HepG2 (cell line): ENCODE measurements around the gene ARHGAP10. TPM values are rescaled to one million over a fixed set of nuclear protein-coding genes. Genes with fewer than 3 reads are reported as not detected.

Source experiments
- ATAC-seq: fragments of 200-7000 bp; cut with Tn5 transposase; 3 replicates; pipeline ENCODE4 v1.9.1; 2020; ENCODE audit warnings: mild to moderate bottlenecking, moderate library complexity
- BruUV-seq: library from RNA; stranded (reverse); fragments of 400-500 nt; replicated peaks from 2 replicates; lab custom pipeline; 2021; lab: Mats Ljungman, UMichigan
- CTCF ChIA-PET: fragments of 300-600 bp; formaldehyde crosslinking; extraction: SDS; loops from one replicate; lab custom pipeline; 2021; ENCODE audit warnings: low total read pairs, inconsistent platforms, low intra/inter-chr PET ratio; lab: Yijun Ruan, JAX
- POLR2A ChIA-PET: fragments of 350-600 bp; sonication (Branson Sonifier 250); formaldehyde crosslinking; loops from one replicate; lab custom pipeline; 2020; ENCODE audit warnings: antibody characterized with exemption, inconsistent platforms; lab: Yijun Ruan, JAX
- DNase-seq: peaks from one replicate; pipeline ENCODE4 v3.0.0-alpha.2; 2015; ENCODE audit warnings: low spot score
- FAIRE-seq: peaks from 3 replicates; lab custom pipeline; 2011; peaks lifted over from hg19 to GRCh38; lab: Jason Lieb, UNC
- H2AFZ ChIP-seq: one replicate; pipeline ENCODE4 v1.6.1; 2011; ENCODE audit warnings: low read length, inconsistent platforms
- H3K27ac ChIP-seq: fragments of 300-600 bp; 3 replicates; pipeline ENCODE4 v1.8.0; 2011; ENCODE audit warnings: mixed run types, mild to moderate bottlenecking, mixed read lengths, low read length, inconsistent platforms; ENCODE audit not compliant: insufficient read depth; ENCODE audit errors: extremely low read length
- H3K27me3 ChIP-seq, 2 experiments: fragments of 200-600 bp in 1 of 2; 2 replicates in 1 of 2; 3 replicates in 1 of 2; pipeline versions ENCODE4 v1.6.0 to v1.8.0; 2011; ENCODE audit warnings: low read length in 2 of 2, mild to moderate bottlenecking in 2 of 2, moderate library complexity in 2 of 2, inconsistent platforms in 1 of 2; ENCODE audit not compliant: insufficient read depth in 2 of 2, control insufficient read depth in 1 of 2
- H3K36me3 ChIP-seq, 2 experiments: fragments of 200-600 bp in 1 of 2; replicated peaks in 1 of 2; 2 replicates in 1 of 2; 3 replicates in 1 of 2; pipeline versions ENCODE4 v1.5.1 to v1.8.0; 2011; ENCODE audit warnings: low read length in 2 of 2, inconsistent platforms in 1 of 2; ENCODE audit not compliant: insufficient read depth in 2 of 2, control insufficient read depth in 1 of 2
- H3K4me1 ChIP-seq: 2 replicates; pipeline ENCODE4 v1.5.1; 2012; ENCODE audit warnings: low read length, inconsistent platforms; ENCODE audit not compliant: insufficient read depth
- H3K4me2 ChIP-seq: 2 replicates; pipeline ENCODE4 v1.6.0; 2011; ENCODE audit warnings: low read depth, low read length, inconsistent platforms
- H3K4me3 ChIP-seq, 3 experiments: fragments of 200-600 bp in 1 of 3; sonication (generic), shearing (Covaris generic) in 1 of 3; replicated peaks in 1 of 3; 2 replicates each; pipeline ENCODE4 v1.5.1; 2011 to 2016; ENCODE audit warnings: low read length in 3 of 3, inconsistent platforms in 2 of 3, low read depth in 2 of 3, mild to moderate bottlenecking in 2 of 3, control low read depth in 1 of 3, mixed read lengths in 1 of 3; ENCODE audit not compliant: insufficient read depth in 1 of 3
- H3K79me2 ChIP-seq: one replicate; pipeline ENCODE4 v1.6.1; 2011; ENCODE audit warnings: low read length, inconsistent platforms; ENCODE audit not compliant: insufficient read depth
- H3K9ac ChIP-seq: 2 replicates; pipeline ENCODE4 v1.6.0; 2011; ENCODE audit warnings: mild to moderate bottlenecking, low read depth, low read length, inconsistent platforms; ENCODE audit not compliant: insufficient read depth
- H3K9me3 ChIP-seq: 2 replicates; pipeline ENCODE4 v1.5.1; 2012; ENCODE audit warnings: mild to moderate bottlenecking, low read length
- H4K20me1 ChIP-seq: 2 replicates; pipeline ENCODE4 v1.6.0; 2011; ENCODE audit warnings: inconsistent platforms, mild to moderate bottlenecking, low read length, moderate library complexity; ENCODE audit not compliant: insufficient read depth
- HDAC6 ChIP-seq: fragments of 200-600 bp; sonication (generic); IDR thresholded peaks from 2 replicates; pipeline ENCODE4 v1.7.0; 2017; ENCODE audit warnings: mild to moderate bottlenecking, antibody characterized with exemption, low read length, low read depth
- MED13 ChIP-seq: sonication (generic); formaldehyde crosslinking; IDR thresholded peaks from 2 replicates; pipeline ENCODE4 v1.5.0; 2020; ENCODE audit warnings: missing genetic modification reagents
- NFIB ChIP-seq: sonication (generic); formaldehyde crosslinking; IDR thresholded peaks from 2 replicates; pipeline ENCODE4 v1.9.0; 2021; ENCODE audit warnings: missing genetic modification reagents, mild to moderate bottlenecking, borderline replicate concordance
- RAD21 ChIP-seq: fragments of 450-650 bp; formaldehyde crosslinking; IDR thresholded peaks from 2 replicates; pipeline ENCODE4 v1.5.0; 2020; ENCODE audit warnings: mild to moderate bottlenecking
- SMC3 ChIP-seq: IDR thresholded peaks from 2 replicates; pipeline ENCODE4 v1.6.1; 2011; ENCODE audit warnings: low read length, improper control_type of control experiment
- STAG1 ChIP-seq: sonication (generic); formaldehyde crosslinking; IDR thresholded peaks from 2 replicates; pipeline ENCODE4 v1.4.0; 2020; ENCODE audit warnings: missing genetic modification reagents
- ZNF367 ChIP-seq: sonication (generic); formaldehyde crosslinking; IDR thresholded peaks from 2 replicates; pipeline ENCODE4 v1.4.0; 2020; ENCODE audit warnings: missing genetic modification reagents, borderline replicate concordance
- WGBS: methylation state at CpG from one replicate; pipeline ENCODE4 v1.1.6; 2017; ENCODE audit warnings: low lambda C conversion rate; 5-methylcytosine and 5-hydroxymethylcytosine counted together
- in situ Hi-C: cut with HindIII; loops from 2 replicates; pipeline ENCODE4 v1.10.0; 2017; ENCODE audit warnings: low pct_unique_long_range_greater_than_20kb; ENCODE audit not compliant: extremely low pct_ligation_motif_present
- intact Hi-C: fragments of 100-400 bp; cut with micrococcal nuclease; formaldehyde crosslinking; loops from one replicate; pipeline ENCODE4 v1.10.0; 2022; ENCODE audit not compliant: unreplicated experiment
- polyA plus RNA-seq, 8 experiments: library from polyadenylated mRNA; depleted of rRNA in 3 of 8; stranded (reverse) in 7 of 8; unstranded in 1 of 8; fragments of >200 nt; fragmentation: Illumina TruSeq in 4 of 8; extraction: Trizol in 4 of 8; gene quantifications; 2 replicates each; pipeline versions ENCODE4 v1.2.1 to v1.2.3, GENCODE V29; 2011 to 2016; ENCODE audit warnings: low read depth in 4 of 8, missing spikeins in 1 of 8, mixed read lengths in 1 of 8; ENCODE audit not compliant: insufficient read depth in 1 of 8
- total RNA-seq, 5 experiments: library from RNA; depleted of rRNA; stranded (reverse); fragments of >200 nt; fragmentation: Illumina TruSeq; extraction: Trizol; gene quantifications; 2 replicates each; pipeline ENCODE4 v1.2.3, GENCODE V29; 2016; ENCODE audit warnings: low read depth in 1 of 5
- TF ChIP-seq, protein P1 (sequence below): sonication (generic); formaldehyde crosslinking; IDR thresholded peaks from 2 replicates; pipeline ENCODE4 v1.5.0; 2020; ENCODE audit warnings: mild to moderate bottlenecking, missing genetic modification reagents, moderate library complexity

The ARHGAP10 gene
- total and polyA plus RNA-seq, 2 of the 13 experiments (the other 11 are each of a cell fraction or from before 2014, with no cell fraction given), result 0.45 to 1.6 TPM

DNA sequence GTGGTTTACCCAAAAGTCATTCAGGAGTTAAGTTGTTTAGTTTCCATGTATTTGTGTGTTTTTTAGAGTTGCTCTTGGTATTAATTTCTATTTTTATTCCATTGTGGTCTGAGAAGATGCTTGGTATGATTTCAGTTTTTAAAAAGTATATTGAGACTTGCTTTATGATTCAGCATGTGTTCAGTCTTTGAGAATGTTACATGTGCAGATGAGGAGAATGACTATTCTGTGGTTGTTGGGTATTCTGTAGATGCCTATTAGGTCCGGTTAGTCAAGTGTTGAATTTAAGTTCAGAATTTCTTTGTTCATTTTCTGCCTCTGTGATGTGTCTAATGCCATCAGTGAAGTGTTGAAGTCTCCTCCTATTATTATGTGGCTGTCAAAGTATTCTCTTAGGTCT is 249.4 kb downstream of the ARHGAP10 start:
- Histone ChIP-seq H3K27me3 (no peaks in the 10 kb centered on the region; a peak in 1 of 5 replicates), H3K79me2 (no peaks in the 10 kb centered on the region), H2AFZ (no peak overlapping the region), H3K4me1 (no peaks in the 10 kb centered on the region), H3K4me3 (no peak overlapping the region), H3K27ac (no peak overlapping the region), H3K36me3 (no peaks in the 10 kb centered on the region), H3K4me2 (no peak overlapping the region), H3K9me3 (no peaks in the 10 kb centered on the region), H3K9ac (no peak overlapping the region), H4K20me1 (no peaks in the 10 kb centered on the region; the same call in 1 of the 2 replicates)
- WGBS, result 86% methylated on average over 1 of the region's 1 CpG
- in situ Hi-C loops, result loop anchor here (10.0 kb wide), 1 partner anchor 1283 kb away; no protein-coding TSS in a partner anchor
- no peak for TF ChIP-seq ZNF367 (CRISPR knock-in tag)
- no peak for TF ChIP-seq NFIB (CRISPR knock-in tag)
- CTCF ChIA-PET, result no interaction called here
- BruUV-seq, result no TSS peak
- DNase-seq (no peak), ATAC-seq (no peak), FAIRE-seq (no peak)
- intact Hi-C loops, result no loop called here
- POLR2A ChIA-PET, result no interaction called here

DNA sequence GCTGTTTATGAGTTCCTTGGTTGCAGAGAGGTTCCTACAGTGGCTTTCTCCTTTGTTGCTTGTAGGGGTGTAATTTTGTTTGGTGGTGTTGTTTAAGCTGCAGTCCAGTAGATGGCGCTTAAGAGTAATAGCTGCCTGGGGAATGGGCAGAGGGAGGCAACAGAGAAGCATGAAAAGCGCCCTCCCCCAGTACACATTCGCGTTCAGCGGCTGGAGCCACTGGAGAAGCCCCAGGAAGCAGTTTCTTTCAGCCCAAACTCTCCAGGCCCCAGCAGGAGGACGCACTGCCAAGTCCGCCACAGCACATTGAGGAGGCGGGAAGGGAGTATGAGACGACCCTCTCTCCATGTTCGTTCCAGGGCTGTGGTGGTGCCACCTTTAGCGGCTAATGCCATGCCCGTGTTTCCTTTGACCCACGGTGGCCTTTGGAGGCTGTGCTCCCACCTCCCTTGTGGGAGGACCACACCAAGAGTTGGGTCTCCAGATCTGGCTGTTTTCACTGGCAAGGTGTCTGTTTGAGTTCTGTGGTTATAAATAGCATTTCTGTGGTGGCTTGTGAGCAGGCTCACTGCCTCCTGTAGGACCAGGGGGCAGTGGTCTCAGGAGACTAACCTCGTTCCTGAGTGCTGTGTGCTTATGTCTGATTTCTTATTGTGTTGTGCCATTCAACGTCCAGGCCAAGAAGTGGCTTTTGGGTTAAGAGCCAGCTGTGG is 252.3 kb downstream of the ARHGAP10 start:
- Histone ChIP-seq H4K20me1 (no peaks in the 10 kb centered on the region; the same call in 1 of the 2 replicates), H3K79me2 (no peaks in the 10 kb centered on the region), H3K4me2 (no peak overlapping the region), H3K9ac (no peak overlapping the region), H3K4me3 (no peak overlapping the region), H3K36me3 (no peaks in the 10 kb centered on the region), H3K9me3 (no peaks in the 10 kb centered on the region), H3K27me3 (no peaks in the 10 kb centered on the region; a peak in 1 of 5 replicates), H3K27ac (no peak overlapping the region), H2AFZ (no peak overlapping the region), H3K4me1 (no peaks in the 10 kb centered on the region)
- TF ChIP-seq MED13 (CRISPR knock-in tag), result no peak
- TF ChIP-seq STAG1 (CRISPR knock-in tag), result peak; percentile 65
- no peak for TF ChIP-seq HDAC6
- TF ChIP-seq RAD21 (CRISPR knock-in tag), result 0 out of 2 replicates have a peak, but pooled peaks have one; percentile 36
- TF ChIP-seq, protein P1, sequence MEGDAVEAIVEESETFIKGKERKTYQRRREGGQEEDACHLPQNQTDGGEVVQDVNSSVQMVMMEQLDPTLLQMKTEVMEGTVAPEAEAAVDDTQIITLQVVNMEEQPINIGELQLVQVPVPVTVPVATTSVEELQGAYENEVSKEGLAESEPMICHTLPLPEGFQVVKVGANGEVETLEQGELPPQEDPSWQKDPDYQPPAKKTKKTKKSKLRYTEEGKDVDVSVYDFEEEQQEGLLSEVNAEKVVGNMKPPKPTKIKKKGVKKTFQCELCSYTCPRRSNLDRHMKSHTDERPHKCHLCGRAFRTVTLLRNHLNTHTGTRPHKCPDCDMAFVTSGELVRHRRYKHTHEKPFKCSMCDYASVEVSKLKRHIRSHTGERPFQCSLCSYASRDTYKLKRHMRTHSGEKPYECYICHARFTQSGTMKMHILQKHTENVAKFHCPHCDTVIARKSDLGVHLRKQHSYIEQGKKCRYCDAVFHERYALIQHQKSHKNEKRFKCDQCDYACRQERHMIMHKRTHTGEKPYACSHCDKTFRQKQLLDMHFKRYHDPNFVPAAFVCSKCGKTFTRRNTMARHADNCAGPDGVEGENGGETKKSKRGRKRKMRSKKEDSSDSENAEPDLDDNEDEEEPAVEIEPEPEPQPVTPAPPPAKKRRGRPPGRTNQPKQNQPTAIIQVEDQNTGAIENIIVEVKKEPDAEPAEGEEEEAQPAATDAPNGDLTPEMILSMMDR (CRISPR knock-in tag), result peak; percentile 77
- TF ChIP-seq SMC3, result peak; percentile 81
- intact Hi-C loops, result no loop called here
- ChIA-PET CTCF (interaction anchor here (1.5 kb wide), 1 partner anchor 1280 kb away, joined by 6 read pairs; no protein-coding TSS in a partner anchor), POLR2A (no interaction called here)
- 56% methylated on average over 14 of the region's 15 CpGs for WGBS
- no TSS peak for BruUV-seq
- ATAC-seq (peak; percentile 93), FAIRE-seq (peak; percentile 64), DNase-seq (peak; percentile 38)
- in situ Hi-C loops, result loop anchor here (10.0 kb wide), 1 partner anchor 1281 kb away; no protein-coding TSS in a partner anchor
